Stimulated activated CD4-positive, alpha-beta T cell treated with anti-CD3 and anti-CD28 coated beads, Interleukin-12 subunit alpha, Interleukin-12 subunit beta, amount 100 ng/mL, for 4 hours (primary cell): ENCODE results near the gene MPZL3.
"Not testable (repeated sequence)": the region's sequence is repeated elsewhere in the genome, so short reads cannot be mapped to it uniquely, and the experiment has no call there.

Experiments used
- DNase-seq: peaks from one replicate; pipeline ENCODE4 v3.0.0-alpha.2; 2020

Gene MPZL3

DNA sequence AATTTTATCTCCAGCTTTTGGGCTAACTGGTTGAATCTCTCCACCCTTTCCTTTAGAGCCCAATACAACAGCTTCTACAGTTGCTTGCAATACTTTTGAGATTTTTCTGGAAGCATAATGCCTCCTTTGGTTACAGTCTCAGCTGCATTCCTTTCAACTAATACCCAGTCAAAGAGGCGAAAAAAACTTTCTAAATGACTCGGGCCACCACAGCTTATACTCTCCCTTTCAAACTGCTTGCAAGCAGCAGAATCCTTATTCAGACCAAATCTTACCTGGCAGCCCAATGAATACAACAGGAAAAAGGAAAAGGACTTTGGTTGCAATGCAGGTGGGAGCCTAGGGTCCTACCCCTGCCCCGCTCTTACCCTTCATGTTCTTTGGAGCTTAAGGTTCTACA is 43.1 kb downstream of the MPZL3 start:
- DNase-seq: no peak

DNA sequence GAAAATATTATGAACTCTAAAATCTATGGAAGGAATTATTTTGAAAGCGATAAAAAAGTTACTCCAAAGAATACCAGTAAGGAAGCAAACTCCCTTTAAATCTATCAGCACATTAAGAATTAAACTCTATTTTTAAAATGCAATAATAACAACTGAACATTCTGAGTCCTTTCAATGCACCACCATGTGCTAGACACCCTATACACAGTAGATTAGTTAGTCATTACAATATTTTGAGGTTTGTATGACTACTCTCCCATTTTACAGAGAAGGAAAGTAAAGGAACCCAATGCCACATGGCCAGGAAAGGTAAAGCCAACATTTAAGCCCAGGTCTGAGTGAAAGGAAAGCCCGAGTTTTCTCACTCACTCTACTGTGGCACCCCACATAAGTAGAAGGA is 45.1 kb downstream of the MPZL3 start:
- no peak for DNase-seq

DNA sequence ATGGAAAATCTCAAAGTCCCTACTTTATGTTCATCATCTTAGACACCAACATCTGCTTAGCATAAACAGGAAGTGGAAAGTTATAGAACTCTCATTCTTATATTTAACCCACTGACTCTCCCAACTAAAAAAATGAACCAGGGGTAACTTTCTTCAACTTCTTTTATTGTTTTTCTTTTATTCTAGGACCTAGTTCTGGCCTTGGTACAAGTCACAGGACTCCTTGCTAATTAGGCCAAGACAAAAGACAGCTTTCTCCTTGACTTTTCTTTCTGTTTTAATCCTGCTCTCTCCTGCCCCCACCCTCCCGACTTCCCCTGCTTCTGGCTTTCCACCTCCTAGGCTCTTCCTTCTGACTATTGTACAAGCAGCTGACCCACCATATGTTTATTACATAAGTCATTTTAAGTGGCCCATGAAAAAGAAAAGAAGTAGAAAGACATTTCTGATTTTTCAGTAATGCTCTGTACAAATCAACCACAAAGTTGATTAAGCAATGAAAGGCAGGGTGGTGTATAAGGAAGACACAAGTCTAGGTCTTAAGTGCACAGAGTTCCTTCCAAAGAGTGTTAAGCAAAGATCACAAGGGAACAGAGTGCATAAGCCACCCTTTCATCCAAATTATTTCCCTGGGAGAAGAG is 45.7 kb downstream of the MPZL3 start:
- DNase-seq: no peak

DNA sequence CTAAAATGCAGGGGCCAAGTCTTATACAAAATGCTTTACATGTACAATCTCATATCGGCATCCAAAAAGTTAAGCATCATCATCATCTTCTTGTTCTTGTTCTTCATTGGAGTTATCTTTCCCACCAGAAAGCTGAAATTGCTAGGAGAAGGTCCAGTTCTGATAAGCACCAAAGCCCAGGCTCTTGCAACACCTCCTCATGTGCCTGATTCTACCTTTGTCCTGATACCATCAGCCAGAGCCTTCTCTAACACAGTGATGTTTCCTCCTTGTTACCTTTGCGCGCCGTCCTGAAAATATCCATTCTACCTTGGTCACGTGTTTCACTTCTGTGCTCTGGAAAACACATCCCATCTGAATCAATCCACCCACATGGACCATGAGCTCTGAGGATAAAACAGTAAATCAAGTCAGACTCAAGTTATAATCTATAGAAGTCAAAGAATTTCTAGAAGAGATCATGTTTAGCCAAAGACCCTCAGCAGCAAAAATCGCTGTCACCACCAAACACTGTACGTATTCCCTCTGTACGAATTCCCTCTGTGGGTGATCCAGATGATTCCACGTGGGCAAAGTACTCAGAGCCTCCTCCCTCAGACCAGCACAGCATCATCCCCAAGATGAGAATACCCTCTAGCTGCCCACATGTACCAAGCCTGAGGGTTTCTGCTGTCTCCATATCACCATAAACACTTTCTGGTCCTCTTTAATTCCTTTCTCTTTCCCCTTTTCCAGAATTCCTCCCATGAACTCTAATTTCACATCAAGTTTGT is 46.4 kb downstream of the MPZL3 start:
- DNase-seq: no peak

DNA sequence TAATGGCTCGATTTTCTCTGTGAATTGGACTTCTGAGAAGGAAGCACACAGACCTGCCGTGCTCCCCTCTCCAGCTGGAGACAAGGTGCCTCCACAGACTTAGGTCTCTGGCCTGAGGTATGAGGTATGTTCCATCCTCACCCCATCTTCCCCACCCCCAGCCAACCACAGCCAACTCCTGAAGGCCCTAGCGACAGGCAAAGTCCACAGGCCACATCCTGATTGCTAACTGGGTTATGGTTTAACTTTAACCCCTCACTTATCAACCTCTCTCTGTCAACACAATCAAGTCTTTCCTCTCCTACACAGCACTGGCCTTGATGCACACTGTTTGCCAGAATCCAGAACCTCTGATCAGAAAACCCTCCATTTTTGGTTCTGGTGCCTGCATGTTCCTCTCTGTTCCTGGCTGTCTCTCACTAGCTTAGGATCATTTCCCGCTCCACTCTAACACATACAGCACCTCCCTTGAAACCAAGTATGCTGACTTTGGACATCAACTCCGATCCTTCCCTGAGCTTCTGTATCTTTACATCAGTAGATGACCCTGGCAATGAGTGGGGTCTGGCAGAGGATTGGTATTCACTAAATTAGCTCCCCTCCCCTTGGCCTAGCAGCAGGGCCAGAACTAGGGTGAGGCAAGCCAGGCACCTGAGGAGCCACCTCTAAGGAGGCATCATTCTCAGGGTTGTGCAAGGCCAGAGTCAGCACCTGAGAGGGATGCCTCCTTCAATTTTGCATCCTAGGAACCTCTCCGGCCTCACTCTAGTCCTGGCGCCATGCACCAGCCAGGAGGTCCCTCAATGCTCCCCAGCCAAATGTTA is 49.4 kb downstream of the MPZL3 start:
- no peak for DNase-seq

DNA sequence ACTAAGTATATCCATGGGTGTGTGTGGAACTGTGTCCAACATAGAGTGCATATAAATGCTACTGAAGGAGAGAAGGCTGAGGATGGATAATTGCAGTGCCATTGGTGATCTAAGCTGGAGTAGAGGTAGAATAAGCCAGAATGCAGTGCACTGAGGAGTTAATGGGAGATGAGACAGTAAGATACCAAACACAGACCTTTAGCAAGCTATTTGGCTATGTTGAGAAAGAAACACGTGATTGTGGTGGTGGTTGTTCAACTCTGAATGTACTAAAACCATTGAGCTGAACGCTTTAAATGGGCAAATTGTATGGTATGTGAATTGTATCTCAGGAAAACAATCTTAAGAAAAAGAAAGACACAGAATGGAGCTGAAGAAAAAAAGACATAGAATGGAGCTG is 50.2 kb downstream of the MPZL3 start:
- no peak for DNase-seq

DNA sequence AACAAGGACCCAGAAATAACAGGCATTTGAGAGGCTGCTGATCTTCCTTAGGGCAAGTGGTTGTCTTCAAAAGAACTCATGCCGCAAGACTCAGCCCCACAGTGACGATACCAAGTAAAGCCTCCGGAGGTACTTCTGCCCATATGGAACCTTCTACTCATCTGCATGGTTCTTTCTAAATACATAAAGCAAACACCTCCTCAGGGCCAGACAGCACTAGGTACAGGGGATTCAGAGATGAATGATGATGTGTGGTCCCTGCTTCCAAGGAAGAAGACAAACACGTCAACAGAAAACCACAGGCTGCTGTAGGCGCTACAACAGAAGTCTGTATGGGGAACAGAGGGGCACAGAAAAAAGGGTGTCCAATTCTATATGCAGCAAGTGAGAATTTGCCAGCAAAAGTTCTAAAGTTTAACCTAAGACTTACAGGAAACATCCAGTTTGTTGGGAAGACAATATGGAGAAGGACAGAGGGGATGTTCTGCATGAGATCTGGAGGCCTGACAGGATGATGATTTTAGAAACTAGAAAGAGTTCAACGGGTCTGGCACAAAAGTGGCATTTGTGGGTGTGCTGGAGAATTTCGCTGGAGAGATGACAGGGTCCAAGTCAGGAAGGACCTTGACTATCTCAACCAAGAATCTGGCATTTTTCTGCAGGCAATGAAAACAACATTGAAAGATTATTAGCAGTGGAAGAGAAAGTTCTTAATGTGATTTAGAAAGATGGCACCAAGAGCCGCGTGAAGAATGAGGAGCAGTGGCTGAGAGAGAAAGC is 51.1 kb downstream of the MPZL3 start:
- DNase-seq: no peak

DNA sequence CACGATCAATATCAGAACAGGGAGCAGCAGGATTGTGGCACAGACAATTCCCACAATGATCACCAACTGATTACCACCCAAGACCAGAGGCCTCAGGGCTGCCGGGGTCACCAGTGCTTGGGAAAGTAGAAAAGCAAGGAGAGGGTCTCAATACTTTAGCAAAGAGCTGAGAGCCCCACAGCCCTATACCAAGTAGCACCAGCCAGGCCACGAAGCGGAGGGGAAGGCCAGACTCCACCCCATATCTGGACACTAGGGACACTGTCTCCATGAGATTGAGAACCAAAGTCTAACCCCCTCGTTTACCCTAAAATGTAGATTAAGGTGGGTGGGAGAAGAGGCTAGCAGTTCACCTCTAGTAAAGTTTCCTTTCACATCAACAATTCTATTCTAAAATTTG is 51.7 kb downstream of the MPZL3 start:
- no peak for DNase-seq

DNA sequence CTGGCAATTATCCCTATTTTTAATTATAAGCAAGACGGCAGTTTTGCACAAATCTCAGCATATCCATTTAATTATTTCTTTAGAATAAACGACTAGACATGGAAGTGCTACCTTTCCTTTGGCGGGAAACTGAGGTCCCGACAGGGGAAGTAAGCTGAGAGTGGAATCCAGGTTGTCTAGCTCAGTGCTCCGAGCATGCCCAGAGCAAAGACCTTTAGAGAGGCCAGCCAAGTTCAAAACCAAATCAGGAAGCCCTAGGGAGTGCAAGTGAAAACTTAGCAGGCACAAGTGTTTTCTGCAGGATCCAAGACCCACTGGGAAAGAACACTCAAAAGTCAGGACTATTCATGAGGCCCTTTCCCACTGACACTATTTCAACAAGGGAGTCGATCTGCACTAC is 53.0 kb downstream of the MPZL3 start:
- DNase-seq: no peak

DNA sequence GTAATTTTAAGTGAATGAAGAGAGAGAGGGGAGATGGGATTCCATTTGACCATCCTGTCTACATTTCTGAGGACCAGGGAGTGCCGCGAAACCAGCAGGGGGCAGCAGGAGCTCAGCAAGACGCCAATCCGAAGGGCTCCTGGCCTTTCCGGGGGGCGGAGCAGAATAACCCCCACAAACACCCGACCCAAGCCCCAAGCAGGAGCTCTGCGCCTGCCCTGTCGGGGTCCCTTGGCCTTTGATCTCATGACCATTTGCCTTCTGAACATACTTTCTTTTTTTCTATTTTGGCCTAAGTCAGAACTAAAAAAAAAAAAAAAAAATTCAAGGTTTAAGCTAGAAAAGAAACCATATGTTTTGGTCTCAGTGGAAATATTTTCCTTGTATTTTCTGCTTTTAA is 53.8 kb downstream of the MPZL3 start:
- DNase-seq: peak; percentile 87

DNA sequence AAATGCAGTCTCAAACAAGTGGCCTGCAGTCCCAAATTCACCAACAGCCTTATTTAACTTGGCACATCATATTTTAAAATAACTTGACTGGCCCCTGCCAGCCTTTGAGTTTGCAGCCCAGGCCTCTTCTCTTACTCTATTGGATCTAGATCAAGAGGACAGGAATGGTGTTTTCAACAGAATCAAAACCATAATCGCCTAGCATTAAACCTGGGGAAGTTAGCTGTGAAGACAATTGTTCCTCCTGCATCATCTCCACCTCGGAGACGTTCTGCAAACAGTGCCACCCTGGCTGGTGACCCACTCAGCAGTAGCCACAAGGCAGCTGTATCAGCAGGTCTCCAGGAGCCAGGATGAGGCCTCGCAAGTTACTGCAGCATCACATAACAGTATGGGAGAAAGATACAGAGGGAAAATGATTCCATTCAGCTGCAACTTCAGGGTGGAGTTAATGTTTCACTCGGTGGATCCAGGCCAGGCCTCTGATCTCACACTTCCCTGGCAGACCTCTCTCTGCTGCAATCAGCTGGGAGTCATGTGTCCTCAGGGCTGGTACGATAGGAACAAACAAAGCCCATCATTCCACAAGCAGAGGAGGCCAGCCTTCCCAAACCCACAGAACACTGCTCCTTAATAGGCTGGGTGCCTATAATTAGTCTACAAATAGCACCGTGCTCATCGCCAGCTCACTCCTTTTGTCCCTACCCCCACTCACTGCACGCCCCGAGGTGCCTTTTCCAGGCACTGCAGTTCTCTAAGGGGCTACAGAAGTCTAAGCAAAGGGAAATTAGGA is 57.1 kb downstream of the MPZL3 start:
- DNase-seq: no peak

DNA sequence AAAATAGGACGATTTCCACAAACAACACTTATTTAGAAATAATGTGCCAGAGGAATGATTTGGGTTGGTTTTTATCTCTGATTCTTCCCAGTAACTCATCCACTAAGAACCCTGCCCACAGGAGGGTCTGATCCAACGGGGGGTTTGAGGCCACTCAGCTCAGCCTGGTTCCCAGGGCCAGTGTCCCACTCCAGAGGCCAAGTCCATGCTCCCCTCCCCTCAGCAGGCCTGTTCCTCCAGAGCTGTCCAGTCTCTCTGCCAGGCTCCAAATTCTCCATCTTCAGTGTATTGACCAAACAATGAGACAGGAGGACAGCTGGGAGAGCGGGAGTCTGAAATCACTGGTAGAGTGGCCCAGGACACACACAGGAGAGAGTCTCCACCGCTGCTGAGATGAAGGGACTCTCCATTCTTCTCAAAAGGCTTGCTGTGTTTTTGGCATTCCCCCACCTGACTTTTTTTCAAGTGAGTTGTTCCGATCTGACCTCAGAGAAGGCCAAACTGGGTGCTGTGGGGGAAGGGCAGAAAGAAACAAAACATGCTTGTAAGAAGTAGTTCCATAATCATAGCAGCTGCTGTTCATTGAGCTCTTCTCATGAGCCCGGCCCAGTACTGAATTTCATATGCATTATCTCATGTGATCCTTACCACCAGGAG is 58.1 kb downstream of the MPZL3 start:
- DNase-seq: no peak

DNA sequence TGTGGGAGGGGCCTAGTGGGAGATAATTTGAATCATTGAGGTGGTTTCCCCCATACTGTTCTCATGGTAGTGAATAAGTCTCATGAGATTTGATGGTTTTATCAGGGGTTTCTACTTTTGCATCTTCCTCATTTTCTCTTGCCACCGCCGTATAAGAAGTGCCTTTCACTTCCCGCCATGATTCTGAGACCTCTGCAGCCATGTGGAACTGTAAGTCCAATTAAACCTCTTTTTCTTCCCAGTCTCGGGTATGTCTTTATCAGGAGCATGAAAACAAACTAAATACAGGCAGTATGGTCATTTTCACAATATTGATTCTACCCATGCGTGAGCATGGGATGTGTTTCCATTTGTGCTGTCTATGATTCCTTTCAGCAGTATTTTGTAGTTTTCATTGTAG is 59.3 kb downstream of the MPZL3 start:
- DNase-seq: not testable (repeated sequence)

DNA sequence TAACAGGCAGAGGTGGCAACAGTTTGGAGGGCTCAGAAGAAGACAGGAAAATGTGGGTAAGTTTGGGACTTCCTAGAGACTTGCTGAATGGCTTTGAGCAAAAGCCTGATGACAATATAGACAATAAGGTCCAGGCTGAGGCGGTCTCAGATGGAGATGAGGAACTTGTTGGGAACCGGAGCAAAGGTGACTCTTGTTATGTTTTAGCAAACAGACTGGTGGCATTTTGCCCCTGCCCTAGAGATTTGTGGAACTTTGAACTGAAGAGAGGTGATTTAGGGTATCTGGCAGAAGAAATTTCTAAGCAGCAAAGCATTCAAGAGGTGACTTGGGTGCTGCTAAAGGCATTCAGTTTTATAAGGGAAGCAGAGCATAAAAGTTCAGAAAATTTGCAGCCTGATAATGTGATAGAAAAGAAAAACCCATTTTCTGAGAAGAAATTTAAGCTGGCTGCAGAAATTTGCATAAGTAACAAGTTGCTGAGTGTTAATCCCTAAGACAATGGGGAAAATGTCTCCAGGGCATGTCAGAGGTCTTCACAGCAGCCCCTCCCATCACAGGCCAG is 61.1 kb downstream of the MPZL3 start:
- DNase-seq: not testable (repeated sequence)

DNA sequence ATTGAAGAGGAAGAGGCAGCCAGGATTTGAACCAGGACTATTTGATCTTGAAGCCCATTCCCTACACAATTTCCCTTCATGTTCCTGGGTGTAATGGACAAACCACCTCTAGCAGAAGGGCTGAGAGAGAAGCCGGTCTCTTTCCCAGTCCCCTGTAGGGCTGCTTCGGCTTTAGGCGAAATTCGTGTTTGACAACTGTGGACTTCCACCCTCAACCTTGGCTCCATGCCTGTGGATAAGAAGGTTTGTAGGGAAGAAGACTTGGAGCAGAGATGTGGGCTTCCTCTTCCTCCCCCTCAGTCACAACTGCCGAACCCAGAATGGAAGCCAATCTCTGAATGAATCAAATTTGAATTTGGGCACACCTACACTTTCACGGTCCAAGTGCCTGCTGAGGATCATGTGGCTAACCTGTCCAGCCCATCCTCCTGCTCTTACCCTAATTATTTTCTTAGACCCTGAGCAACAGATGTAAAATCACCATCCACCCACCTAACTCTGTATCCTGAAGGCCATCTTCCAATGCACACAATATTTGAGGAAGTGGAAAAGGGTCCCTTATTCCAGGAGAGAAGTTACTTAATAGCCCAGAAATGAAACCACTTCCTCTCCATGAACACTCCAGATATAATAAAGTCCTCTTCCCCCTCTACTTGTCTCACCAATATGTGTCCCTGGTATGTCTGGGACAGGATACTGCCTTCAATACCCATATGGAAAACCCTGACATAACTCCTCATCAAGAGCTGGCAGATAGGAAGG is 65.6 kb downstream of the MPZL3 start:
- no peak for DNase-seq

DNA sequence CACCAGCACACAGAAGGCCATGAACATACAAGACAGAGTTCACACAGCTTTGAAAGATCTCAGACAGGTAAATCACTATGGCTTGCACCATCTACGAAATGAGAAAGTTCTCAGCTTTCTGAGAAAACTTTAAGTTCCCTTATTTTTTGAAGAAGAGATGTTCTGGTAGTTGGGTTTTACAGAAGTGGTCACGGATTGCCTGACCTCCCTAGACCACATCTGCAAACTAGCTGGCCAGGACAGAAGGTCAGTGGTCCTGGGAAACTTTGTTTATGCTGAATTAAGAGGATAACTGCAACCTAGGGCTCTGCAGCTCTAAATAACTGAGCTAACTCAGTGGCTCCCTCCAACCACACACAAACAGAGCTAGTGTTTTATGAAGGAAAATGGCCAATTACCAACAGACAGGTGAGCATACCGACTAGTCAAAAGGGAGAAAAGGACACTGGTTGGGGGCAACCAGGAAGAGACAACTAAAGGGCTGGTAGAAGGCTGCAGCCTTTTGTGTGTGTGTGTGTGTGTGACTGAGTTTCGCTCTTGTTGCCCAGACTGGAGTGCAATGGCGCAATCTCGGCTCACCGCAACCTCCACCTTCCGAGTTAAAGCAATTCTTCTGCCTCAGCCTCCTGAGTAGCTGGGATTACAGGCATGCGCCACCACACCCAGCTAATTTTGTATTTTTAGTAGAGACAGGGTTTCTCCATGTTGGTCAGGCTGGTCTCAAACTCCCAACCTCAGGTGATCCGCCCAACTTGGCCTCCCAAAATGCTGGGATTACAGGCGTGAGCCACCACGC is 67.2 kb downstream of the MPZL3 start:
- DNase-seq: no peak

DNA sequence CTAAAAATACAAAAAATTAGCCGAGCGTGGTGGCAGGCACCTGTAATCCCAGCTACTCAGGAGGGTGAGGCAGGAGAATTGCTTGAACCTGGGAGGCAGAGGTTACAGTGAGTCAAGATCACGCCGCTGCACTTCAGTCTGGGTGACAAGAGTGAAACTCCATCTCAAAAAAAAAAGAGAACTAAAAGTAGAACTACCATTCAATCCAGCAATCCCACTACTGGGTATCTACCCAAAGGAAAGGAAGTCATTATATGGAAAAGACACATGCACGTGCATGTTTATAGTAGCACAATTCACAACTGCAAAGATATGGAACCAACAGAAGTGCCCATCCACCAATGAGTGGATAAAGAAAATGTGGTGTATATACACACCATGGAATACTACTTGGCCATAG is 68.5 kb downstream of the MPZL3 start:
- DNase-seq: not testable (repeated sequence)

DNA sequence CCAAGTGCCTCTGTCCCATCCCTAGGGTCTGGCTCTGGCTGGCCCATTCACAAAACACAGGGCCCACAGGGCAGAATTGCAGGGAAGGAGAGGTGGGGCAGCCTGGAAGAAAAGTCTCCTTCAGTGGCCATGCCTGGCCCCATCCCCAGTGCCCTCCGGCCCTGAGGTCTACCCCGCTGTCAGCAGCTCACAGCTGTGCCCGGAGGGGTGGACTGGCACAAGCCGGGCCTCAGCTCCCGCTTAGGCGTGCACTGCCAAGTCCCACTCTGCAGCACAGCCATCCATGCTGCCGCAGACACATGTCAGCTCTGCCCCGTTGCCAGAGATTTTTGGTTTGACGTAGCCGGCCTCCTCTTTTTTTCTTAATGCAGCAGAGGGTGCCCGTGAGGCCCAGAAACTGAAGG is 71.9 kb downstream of the MPZL3 start:
- DNase-seq: no peak

DNA sequence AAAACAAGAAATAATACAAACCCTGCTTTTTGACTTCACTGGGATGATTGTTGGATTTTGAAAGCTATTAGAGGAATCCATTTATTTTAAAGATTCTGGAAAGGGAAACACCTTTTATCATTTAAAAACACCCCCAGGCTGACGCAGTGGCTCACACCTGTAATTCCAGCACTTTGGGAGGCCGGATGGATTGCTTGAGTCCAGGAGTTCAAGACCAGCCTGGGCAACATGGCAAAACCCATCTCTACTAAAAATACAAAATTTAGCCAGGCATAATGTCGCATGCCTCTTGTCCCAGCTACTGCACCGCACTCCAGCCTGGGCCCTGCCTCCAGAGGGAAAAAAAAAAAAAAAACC is 75.4 kb downstream of the MPZL3 start:
- no peak for DNase-seq
